Measurements from ENCODE around the gene RAB11FIP3.
"Not testable (repeated sequence)": the region's sequence is repeated elsewhere in the genome, so short reads cannot be mapped to it uniquely, and the experiment has no call there.

RAB11FIP3 gene

DNA sequence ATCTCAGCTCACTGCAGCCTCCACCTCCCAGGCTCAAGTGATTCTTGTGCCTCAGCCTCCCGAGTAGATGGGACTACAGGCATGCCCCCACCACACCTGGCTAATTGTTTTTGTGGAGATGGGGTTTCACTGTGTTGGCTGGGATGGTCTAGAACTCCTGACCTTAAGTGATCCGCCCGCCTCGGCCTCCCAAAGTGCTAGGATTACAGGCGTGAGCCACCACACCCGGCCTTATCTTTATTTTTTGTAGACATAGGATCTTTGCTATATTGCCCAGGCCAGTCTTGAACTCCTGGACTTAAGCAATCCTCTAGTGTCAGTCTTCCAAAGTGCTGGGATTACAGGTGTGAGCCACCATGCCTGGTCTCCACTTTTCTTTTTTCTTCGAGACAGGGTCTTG, 44.0 kb downstream of the RAB11FIP3 start:
- DNase-seq: not testable (repeated sequence)

DNA sequence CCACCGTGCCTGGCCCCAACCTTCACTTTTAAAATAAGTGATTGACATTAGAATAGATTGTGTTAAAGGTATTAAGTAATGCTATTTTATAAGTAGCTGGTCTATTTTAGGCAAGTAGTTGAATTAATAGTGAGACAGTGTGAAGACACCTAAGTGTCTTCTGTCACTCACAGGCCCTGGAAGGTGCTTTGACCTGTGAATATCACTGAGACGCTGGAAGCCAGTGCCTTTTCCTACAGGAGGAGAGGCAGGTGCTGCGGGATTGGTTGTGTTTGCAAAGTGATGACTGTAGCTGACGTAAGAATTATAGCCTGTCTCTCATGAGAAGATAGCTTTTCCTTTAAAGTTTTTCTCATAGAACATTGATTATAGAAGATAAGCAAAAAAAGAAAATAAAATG, 45.0 kb downstream of the RAB11FIP3 start:
- no peak for DNase-seq

- no peak for DNase-seq
These were observed 46.1 kb downstream of the RAB11FIP3 start for GRCh38 chr16:471353-472198.

- DNase-seq: no peak
These were observed 46.7 kb downstream of the RAB11FIP3 start for GRCh38 chr16:472199-472504.

DNA sequence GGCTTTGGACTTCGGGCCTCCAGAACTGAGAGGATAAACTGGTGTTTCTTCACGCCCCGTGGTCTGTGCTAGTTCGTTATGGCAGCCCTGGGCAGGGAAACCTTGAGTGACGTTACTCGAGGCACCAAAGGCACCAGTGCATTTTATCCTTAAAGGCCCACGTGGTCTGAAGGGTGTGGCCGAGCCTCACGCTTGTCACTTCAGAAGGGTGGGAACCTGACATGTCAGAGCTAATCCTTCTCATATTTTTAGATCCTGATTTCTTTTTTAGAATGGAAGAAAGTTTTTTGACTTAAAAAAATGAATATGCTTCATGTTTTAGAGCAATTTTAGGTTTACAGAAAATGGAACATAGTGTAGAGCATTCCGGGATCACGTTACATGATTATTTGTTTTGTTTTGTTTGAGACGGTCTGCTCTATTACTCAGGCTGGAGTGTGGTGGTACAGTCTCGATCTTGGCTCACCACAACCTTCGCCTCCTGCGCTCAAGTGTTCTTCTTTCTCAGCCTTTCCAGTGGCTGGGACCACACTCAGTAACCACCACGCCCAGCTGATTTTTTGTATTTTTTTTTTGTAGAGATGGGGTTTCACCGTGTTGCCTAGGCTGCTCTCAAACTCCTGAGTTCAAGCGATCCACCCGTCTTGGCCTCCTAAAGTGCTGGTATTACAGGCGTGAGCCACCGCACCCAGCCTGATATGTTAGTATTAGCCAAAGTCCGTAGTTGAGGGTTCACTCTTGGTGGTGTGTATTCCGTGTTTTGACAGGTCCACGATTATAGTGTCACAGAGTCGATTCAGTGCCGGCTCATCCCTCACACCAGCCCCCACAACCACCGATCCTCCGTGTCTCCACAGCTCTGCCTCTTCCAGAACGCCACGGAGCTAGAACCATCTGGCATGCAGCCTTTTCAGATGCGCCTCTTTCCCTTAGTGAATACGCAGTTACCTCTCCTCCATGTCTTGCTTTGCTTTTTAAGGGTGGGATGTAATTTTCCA, 47.9 kb downstream of the RAB11FIP3 start:
- DNase-seq: no peak

DNA sequence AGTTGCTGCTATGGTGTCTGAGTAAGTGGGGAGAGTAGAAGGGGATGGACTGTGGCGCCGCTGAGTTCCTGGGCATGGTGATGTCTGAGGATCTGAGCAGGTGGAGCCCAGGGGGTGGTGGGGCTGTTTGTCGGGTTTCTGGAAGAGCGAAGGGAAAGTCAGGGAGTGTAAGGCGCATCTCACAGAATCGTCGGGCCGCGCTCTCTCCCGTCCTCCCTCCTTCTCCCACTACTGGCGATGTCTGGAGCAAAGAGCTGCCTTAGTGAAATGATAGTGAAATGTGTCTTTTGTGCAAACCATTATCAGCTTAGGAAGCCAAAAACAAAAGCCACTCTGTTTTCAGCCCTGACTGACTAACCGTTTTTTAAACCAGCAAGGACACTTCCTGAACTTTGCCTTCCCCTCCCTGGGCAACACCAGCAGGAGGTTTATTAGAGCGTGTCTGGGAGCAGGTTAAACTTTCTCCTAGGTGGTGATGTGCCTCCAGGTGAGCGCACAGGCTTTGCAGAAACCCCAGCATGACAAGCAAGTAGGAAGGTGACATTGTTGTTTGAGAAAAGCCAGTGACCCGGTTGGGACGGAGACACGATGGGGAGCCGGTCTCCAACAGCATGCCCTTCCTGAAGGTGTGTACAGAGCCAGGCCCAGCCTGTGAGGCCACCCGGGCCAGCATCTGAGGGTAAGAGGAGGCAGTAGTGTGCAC, 49.1 kb downstream of the RAB11FIP3 start:
- DNase-seq: no peak

DNA sequence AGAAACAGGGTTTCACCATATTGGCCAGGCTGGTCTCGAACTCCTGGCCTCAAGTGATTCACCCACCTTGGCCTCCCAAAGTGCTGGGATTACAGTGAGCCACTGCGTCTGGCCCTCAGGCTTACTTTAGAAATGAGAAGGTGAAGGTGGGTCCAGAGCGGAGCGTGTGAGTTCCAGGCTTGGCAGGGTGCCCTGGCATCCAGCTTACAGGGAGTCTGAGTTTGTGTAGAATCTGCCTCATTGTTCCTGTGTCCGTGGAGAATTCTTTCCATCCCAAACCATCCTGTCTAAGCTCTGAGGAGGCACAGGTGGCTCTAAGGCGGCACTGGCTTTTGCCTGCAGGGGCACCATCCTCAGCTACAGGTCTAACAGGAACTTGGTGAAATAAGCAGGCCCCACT, 50.6 kb downstream of the RAB11FIP3 start:
- no peak for DNase-seq

GRCh38 chr16:477301-478157, 52.1 kb downstream of the RAB11FIP3 start:
- peak; percentile 7 for DNase-seq

GRCh38 chr16:478287-478686, 52.8 kb downstream of the RAB11FIP3 start:
- not testable (repeated sequence) for DNase-seq

GRCh38 chr16:482468-483185, 57.2 kb downstream of the RAB11FIP3 start:
- no peak for DNase-seq

DNA sequence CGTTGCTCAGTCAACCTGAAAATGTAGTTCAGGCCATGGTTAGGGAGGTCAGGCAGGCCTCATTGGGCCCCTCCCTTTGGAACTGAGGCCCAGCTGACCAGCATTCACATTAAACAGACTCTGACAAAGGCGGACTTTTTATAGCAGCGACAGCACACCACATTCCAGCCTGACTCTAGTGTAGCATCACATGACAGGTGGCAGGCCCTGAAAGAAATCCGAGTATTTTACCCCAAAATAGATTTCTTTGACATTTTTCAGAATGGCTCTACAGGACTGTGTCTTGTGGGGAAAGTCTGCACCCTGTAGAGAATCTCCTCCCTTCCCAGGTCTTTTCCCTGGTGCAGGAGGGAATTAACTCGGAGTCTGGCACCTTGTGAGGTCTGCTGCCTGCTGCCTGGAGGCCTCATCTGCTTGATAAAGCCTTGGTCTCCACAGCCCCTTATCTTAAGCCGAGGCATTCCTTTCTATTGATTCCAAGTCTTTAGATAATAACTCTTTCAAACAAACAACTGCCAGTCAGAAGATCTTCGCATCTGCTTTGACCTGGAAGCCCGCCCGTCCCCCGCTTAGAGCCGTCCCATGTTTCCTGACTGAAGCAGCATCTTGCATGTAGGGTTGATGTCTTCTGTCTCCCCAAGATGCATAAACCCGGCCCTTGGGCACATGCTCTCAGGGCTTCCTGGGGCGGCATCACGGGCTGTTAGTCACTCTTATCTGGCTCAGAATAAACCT, 58.1 kb downstream of the RAB11FIP3 start:
- no peak for DNase-seq

- DNase-seq: no peak
These were observed 64.2 kb downstream of the RAB11FIP3 start for GRCh38 chr16:489606-490005.

GRCh38 chr16:490768-491167, 65.3 kb downstream of the RAB11FIP3 start:
- no peak for DNase-seq

GRCh38 chr16:491220-491919, 65.9 kb downstream of the RAB11FIP3 start:
- no peak for DNase-seq

DNA sequence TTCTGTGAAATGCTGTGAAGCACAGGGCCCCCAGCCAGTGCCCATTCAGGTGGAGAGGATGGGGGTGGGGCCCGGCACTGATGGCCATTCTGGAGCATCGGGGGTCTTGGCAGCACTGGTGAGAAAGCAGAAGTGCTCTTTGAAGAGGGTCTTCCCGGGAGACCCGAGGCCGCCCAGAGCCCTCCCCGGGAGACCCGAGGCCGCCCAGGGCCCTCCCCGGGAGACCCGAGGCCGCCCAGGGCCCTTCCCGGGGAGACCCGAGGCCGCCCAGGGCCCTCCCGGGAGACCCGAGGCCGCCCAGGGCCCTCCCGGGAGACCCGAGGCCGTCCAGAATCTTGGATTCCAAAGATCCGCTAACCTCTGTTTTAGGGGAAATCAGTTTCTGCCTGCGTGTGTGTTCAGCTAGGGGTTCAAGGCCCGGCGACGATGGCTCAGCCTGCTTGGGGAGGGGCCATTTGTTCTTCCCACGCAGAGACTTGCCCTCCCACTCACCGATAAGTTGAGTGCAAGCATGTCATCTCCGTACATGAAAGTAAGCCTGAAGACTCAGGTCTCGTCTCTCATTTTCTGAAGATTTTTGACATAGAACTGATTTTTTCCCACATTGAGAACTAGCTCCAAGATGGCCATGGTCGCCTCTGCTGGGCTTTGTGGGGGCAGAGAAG, 66.9 kb downstream of the RAB11FIP3 start:
- DNase-seq: no peak

- DNase-seq: not testable (repeated sequence)
These were observed 69.2 kb downstream of the RAB11FIP3 start for GRCh38 chr16:494676-495075.

- no peak for DNase-seq
These were observed 69.8 kb downstream of the RAB11FIP3 start for GRCh38 chr16:495127-495748.

DNA sequence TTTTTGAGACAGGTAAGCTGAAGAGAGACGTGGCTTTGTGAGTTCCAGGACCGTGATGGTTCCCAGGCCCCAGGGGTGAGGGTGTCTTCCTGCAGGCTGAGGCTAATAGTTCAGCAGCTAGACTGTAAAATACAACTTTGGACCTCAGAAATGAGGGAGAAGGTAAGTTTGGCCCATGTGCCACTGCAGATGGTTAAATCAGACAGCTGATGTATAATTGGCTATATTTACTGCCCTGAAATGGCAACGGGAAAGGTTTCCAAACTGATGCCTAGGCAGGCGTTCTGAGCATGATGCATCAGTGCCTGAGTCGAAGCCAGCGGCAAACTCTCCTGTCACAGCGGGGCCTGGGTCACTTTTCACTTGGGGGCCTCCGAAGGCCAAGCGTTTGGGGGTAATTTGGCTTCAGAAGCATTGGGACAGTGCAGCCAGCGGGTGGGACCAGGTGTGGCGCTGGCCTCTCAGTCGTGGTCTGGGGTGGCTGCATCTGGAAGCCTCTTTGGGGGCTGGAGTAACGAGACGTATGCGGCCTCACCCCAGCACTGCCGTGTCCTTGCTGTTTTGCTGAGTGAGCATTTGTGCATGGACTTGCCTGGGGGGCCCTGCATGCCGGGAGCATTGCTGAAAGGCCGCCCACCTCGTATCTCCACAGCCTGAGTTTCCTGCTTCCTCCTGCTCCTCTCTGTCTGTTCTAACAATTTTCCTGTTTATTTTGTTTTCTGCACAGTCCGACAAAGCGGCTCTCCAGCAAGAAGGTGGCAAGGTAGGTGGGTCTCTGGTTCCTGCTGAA, 70.8 kb downstream of the RAB11FIP3 start:
- DNase-seq: no peak

All from suppressor macrophage treated with lipopolysaccharide for 4 hours (primary cell).